ENCODE measurements around the gene ABCA7. TPM values are rescaled to one million over a fixed set of nuclear protein-coding genes. Genes with fewer than 3 reads are reported as not detected.

The ABCA7 gene
- total RNA-seq, 2 donors from 2014 or later = 34.3 to 37.1 TPM

GRCh38 chr19:1041835-1042685 lies 2.2 kb downstream of the ABCA7 start:
- Mint-ChIP-seq H3K36me3 (ENCODE audit: insufficient read depth in 2 of 2) (peaks cover 1 to 8% of the 10 kb centered on the region in 2 donors), H3K27ac (no peak overlapping the region), H3K4me1 (ENCODE audit: low read depth) (peaks cover 38% of the 10 kb centered on the region), H3K27me3 (ENCODE audit: low read depth) (no peaks in the 10 kb centered on the region), H3K4me3 (no peak overlapping the region), H3K9me3 (no peaks in the 10 kb centered on the region)
- DNase-seq = no peak
- no peak for ATAC-seq (replicated peaks in 1 of 2)

- no peaks in the 10 kb centered on the region for H3K27me3 Mint-ChIP-seq (ENCODE audit: low read depth)
- peaks cover 0 to 3% of the 10 kb centered on the region in 2 donors for H3K36me3 Mint-ChIP-seq (ENCODE audit: insufficient read depth in 2 of 2)
- no peak overlapping the region for H3K27ac Mint-ChIP-seq
- H3K4me3 Mint-ChIP-seq = no peak overlapping the region
- no peaks in the 10 kb centered on the region for H3K9me3 Mint-ChIP-seq
- ATAC-seq (replicated peaks in 1 of 2) (no peak), DNase-seq (no peak)
- peaks cover 30% of the 10 kb centered on the region for H3K4me1 Mint-ChIP-seq (ENCODE audit: low read depth)
Measured at GRCh38 chr19:1042689-1043511, 3.0 kb downstream of the ABCA7 start.

- no peaks in the 10 kb centered on the region for H3K9me3 Mint-ChIP-seq
- H3K4me1 Mint-ChIP-seq (ENCODE audit: low read depth) = peaks cover 11% of the 10 kb centered on the region
- no peaks in the 10 kb centered on the region for H3K27me3 Mint-ChIP-seq (ENCODE audit: low read depth)
- H3K4me3 Mint-ChIP-seq = no peak overlapping the region
- peak; percentile 80 to 82 for DNase-seq
- ATAC-seq (replicated peaks in 1 of 2) = peak; percentile 65 to 71
- H3K27ac Mint-ChIP-seq = no peak overlapping the region
- no peaks in the 10 kb centered on the region for H3K36me3 Mint-ChIP-seq (ENCODE audit: insufficient read depth in 2 of 2)
Measured at GRCh38 chr19:1045247-1045603, 5.3 kb downstream of the ABCA7 start.

GRCh38 chr19:1046117-1046626 lies 6.3 kb downstream of the ABCA7 start:
- H3K9me3 Mint-ChIP-seq = no peaks in the 10 kb centered on the region
- ATAC-seq (replicated peaks in 1 of 2) (no peak), DNase-seq (no peak)
- H3K4me3 Mint-ChIP-seq = no peak overlapping the region
- H3K27me3 Mint-ChIP-seq (ENCODE audit: low read depth) = no peaks in the 10 kb centered on the region
- H3K4me1 Mint-ChIP-seq (ENCODE audit: low read depth) = peaks cover 4% of the 10 kb centered on the region
- H3K27ac Mint-ChIP-seq = no peak overlapping the region
- no peaks in the 10 kb centered on the region for H3K36me3 Mint-ChIP-seq (ENCODE audit: insufficient read depth in 2 of 2)

- no peak overlapping the region for H3K4me3 Mint-ChIP-seq
- no peaks in the 10 kb centered on the region for H3K9me3 Mint-ChIP-seq
- H3K27me3 Mint-ChIP-seq (ENCODE audit: low read depth) = no peaks in the 10 kb centered on the region
Measured at GRCh38 chr19:1046836-1047695, 7.2 kb downstream of the ABCA7 start.

GRCh38 chr19:1047696-1048147 lies 7.8 kb downstream of the ABCA7 start:
- Mint-ChIP-seq H3K36me3 (ENCODE audit: insufficient read depth in 2 of 2) (no peaks in the 10 kb centered on the region), H3K27me3 (ENCODE audit: low read depth) (no peaks in the 10 kb centered on the region), H3K4me1 (ENCODE audit: low read depth) (peaks cover 3% of the 10 kb centered on the region), H3K27ac (no peak overlapping the region), H3K4me3 (no peak overlapping the region), H3K9me3 (no peaks in the 10 kb centered on the region)
- DNase-seq = no peak
- no peak for ATAC-seq (replicated peaks in 1 of 2)

More at GRCh38 chr19:1046836-1047695, 7.2 kb downstream of the ABCA7 start:
- Mint-ChIP-seq H3K36me3 (ENCODE audit: insufficient read depth in 2 of 2) (no peaks in the 10 kb centered on the region), H3K27ac (no peak overlapping the region), H3K4me1 (ENCODE audit: low read depth) (peaks cover 3% of the 10 kb centered on the region)
- no peak for DNase-seq
- no peak for ATAC-seq (replicated peaks in 1 of 2)

- Mint-ChIP-seq H3K36me3 (ENCODE audit: insufficient read depth in 2 of 2) (no peaks in the 10 kb centered on the region), H3K27ac (no peak overlapping the region), H3K4me1 (ENCODE audit: low read depth) (peaks cover 3% of the 10 kb centered on the region), H3K27me3 (ENCODE audit: low read depth) (no peaks in the 10 kb centered on the region), H3K9me3 (no peaks in the 10 kb centered on the region), H3K4me3 (no peak overlapping the region)
- DNase-seq = no peak
- no peak for ATAC-seq (replicated peaks in 1 of 2)
Measured at GRCh38 chr19:1049106-1049505, 9.2 kb downstream of the ABCA7 start.

GRCh38 chr19:1049800-1050199 lies 9.9 kb downstream of the ABCA7 start:
- no peak overlapping the region for H3K27ac Mint-ChIP-seq

GRCh38 chr19:1050989-1051788 lies 11.3 kb downstream of the ABCA7 start:
- Mint-ChIP-seq H3K4me1 (ENCODE audit: low read depth) (peaks cover 3% of the 10 kb centered on the region), H3K9me3 (no peaks in the 10 kb centered on the region), H3K4me3 (no peak overlapping the region), H3K36me3 (ENCODE audit: insufficient read depth in 2 of 2) (peaks cover 2 to 3% of the 10 kb centered on the region in 2 donors), H3K27ac (no peak overlapping the region), H3K27me3 (ENCODE audit: low read depth) (no peaks in the 10 kb centered on the region)
- no peak for ATAC-seq (replicated peaks in 1 of 2)
- no peak for DNase-seq

More at GRCh38 chr19:1049800-1050199, 9.9 kb downstream of the ABCA7 start:
- no peak overlapping the region for H3K4me3 Mint-ChIP-seq
- DNase-seq (no peak), ATAC-seq (replicated peaks in 1 of 2) (no peak)
- no peaks in the 10 kb centered on the region for H3K36me3 Mint-ChIP-seq (ENCODE audit: insufficient read depth in 2 of 2)
- no peaks in the 10 kb centered on the region for H3K27me3 Mint-ChIP-seq (ENCODE audit: low read depth)
- peaks cover 3% of the 10 kb centered on the region for H3K4me1 Mint-ChIP-seq (ENCODE audit: low read depth)
- no peaks in the 10 kb centered on the region for H3K9me3 Mint-ChIP-seq

GRCh38 chr19:1051791-1052190 lies 11.9 kb downstream of the ABCA7 start:
- DNase-seq (no peak), ATAC-seq (replicated peaks in 1 of 2) (no peak)
- no peak overlapping the region for H3K4me3 Mint-ChIP-seq
- H3K27me3 Mint-ChIP-seq (ENCODE audit: low read depth) = no peaks in the 10 kb centered on the region
- no peak overlapping the region for H3K27ac Mint-ChIP-seq
- H3K4me1 Mint-ChIP-seq (ENCODE audit: low read depth) = peaks cover 3% of the 10 kb centered on the region
- H3K36me3 Mint-ChIP-seq (ENCODE audit: insufficient read depth in 2 of 2) = peaks cover 5 to 9% of the 10 kb centered on the region in 2 donors
- H3K9me3 Mint-ChIP-seq = no peaks in the 10 kb centered on the region

GRCh38 chr19:1052349-1052975 lies 12.6 kb downstream of the ABCA7 start:
- Mint-ChIP-seq H3K4me3 (no peak overlapping the region), H3K27me3 (ENCODE audit: low read depth) (no peaks in the 10 kb centered on the region), H3K27ac (no peak overlapping the region), H3K4me1 (ENCODE audit: low read depth) (peaks cover 8% of the 10 kb centered on the region), H3K36me3 (ENCODE audit: insufficient read depth in 2 of 2) (peaks cover 8 to 13% of the 10 kb centered on the region in 2 donors), H3K9me3 (no peaks in the 10 kb centered on the region)
- DNase-seq (no peak), ATAC-seq (replicated peaks in 1 of 2) (no peak)

All from activated T-cell treated with anti-CD3 and anti-CD28 coated beads, Interleukin-2, amount 50 U/mL, for 72 hours (primary cell).